NCI-H2196 (cell line): ENCODE data around the gene USP15.
"Not testable (repeated sequence)": the region's sequence is repeated elsewhere in the genome, so short reads cannot be mapped to it uniquely, and the experiment has no call there.

ENCODE experiments used
- DNase-seq: peaks from one replicate; lab custom pipeline; 2025; ENCODE audit not compliant: unreplicated experiment; lab: John Stamatoyannopoulos, UW

Gene USP15

GRCh38 chr12:62319058-62319457, 58.9 kb downstream of the USP15 start:
- DNase-seq: no peak

- no peak for DNase-seq
These were observed 59.9 kb downstream of the USP15 start for GRCh38 chr12:62320054-62320453.

DNA sequence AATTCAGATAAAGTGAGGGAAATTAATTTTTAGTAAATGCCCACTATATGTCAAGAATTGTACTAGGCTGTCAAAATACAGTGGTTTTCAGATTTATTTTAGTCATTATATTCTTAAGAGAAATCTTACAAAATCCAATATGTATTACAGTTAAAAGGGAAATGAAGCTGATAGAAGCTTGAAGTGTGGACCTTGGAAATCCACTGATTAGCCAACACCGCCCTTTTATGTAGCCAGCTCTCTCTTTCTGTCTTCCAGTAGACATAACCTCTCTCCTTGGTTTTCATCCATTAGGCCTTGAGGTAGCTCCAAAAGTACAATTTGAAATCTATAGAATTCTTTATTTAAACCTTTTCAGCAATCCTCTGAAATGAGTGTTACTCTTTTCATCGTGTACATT, 63.2 kb downstream of the USP15 start:
- DNase-seq: no peak

DNA sequence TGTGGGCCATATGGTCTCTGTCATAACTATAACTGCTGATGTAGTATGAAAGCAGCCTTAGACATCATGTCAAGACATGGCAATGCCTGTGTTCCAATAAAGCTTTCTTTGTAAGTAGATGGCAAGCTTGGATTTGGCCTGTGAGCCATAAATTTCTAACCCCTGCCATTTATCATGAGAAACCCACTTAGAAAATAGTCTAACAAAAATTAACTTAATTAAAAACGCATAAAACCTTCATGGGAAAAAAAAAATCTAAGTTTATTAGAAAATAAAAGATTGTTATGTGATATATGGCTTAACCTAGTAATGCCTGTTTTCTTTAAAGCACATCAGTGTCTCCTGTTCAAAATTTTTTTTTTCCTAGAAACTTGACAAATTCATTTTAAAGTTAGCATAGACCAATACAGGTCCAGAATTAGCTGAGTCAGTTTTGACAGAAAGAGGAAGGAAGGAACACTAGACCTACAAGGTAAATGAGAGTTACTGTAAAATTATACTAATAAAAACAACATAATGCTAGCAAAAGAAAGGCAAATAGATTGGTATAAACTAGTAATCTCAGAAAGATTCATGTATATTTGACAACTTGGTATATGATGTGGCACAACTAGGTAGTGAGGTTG, 68.2 kb downstream of the USP15 start:
- no peak for DNase-seq

- DNase-seq: no peak
These were observed 71.1 kb downstream of the USP15 start for GRCh38 chr12:62331306-62331705.

DNA sequence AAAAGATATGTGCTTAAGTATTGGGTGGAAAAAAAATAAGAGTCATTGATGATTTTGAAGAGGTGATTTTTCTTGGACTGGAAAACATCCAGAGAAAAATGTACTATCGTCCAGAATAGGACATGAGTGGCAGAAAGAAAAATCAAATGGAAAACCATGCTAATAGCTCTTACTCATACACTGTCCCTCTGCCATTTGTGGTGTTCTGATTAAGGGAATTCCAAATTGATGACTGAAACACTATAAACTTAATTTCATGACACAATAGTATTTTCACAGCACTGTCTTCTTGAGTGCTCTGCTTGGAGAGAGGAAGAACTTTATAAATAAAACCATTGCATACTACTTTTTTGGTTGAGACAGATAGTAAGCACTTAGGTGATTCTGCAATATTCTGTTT, 72.4 kb downstream of the USP15 start:
- no peak for DNase-seq

GRCh38 chr12:62335057-62335456, 74.9 kb downstream of the USP15 start:
- DNase-seq: no peak

DNA sequence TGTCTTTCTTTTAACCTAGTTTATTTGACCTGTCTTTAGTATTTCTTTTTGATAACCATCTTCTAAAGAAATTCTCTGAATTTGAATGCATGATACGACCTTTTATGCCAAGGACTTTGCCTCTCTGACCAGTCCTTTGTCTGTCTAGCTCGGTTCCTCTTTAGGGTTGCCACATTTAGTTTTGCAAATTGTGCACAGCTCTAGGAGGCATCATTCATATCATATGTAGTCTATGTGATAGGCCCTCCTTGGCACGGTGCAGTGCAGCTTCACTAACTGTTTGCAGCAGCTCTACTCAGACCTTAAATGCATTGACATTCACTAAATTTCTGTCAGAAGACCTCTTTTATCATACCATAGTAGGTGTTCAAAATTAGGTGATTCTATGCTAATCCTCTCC, 75.6 kb downstream of the USP15 start:
- no peak for DNase-seq

- DNase-seq: not testable (repeated sequence)
These were observed 77.4 kb downstream of the USP15 start for GRCh38 chr12:62337643-62338042.

DNA sequence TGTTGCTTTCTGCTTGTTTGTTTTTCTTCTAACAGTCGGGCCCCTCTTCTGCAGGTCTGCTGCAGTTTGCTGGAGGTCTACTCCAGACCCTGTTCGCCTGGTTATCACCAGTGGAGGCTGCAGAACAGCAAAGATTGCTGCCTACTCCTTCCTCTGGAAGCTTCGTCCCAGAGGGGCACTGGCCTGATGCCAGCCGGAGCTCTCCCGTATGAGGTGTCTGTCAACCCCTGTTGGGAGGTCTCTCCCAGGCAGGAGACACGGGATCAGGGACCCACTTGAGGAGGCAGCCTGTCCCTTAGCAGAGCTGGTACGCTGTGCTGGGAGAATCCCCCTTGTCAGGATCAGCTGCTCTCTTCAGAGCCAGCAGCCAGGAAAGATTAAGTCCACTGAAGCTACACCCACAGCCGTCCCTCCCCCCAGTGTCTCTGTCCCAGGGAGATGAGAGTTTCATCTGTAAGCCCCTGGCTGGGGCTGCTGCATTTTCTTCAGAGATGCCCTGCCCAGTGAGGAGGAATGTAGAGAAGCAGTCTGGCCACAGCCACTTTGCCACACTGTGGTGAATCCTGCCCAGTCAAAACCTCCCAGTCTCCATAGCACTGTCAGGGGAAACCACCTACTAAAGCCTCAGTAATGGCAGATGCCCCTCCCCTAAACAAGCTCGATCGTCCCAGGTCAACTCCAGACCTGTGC, 82.6 kb downstream of the USP15 start:
- not testable (repeated sequence) for DNase-seq

GRCh38 chr12:62343304-62344120, 83.3 kb downstream of the USP15 start:
- DNase-seq: not testable (repeated sequence)

- DNase-seq: not testable (repeated sequence)
These were observed 84.7 kb downstream of the USP15 start for GRCh38 chr12:62344731-62345556.

- DNase-seq: no peak
These were observed 85.5 kb downstream of the USP15 start for GRCh38 chr12:62345667-62346066.

DNA sequence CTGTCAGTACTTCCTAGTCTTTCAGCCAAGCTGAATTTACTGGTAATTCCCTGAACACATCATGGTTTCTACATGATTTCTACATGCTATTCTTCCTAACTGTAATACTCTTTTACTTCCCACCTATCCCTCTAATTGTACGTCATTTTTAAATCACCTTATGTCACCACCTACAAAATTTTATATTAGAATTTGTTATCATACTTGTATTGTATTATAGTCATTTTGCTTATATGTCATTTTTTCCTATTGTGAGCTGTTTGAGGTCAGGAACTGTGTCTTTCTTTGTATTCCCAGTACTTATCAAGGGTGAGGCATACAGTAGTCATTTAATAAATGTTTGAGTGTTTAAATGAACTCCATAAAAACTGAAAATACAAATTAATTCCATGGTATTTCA, 86.6 kb downstream of the USP15 start:
- DNase-seq: no peak

GRCh38 chr12:62347922-62348650, 87.9 kb downstream of the USP15 start:
- DNase-seq: no peak

- DNase-seq: no peak
These were observed 90.3 kb downstream of the USP15 start for GRCh38 chr12:62350554-62350953.

DNA sequence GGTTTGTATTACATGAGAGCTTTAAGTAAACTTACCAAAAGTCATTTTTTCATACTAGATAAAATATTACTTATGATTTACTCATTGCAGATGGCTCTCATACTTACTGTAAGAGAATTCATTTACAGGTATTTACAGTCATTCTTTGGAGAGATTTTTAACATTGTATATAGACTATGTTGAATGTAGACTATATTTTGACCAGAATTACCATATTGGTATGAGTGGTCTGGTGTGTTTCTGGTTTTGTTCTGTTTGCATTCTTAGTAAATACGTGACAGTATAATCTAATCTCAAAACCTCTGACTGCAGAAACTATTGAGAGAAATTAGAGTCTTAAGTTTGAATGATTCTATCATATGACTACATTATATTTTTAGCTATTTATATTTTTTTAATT, 91.1 kb downstream of the USP15 start:
- DNase-seq: no peak

DNA sequence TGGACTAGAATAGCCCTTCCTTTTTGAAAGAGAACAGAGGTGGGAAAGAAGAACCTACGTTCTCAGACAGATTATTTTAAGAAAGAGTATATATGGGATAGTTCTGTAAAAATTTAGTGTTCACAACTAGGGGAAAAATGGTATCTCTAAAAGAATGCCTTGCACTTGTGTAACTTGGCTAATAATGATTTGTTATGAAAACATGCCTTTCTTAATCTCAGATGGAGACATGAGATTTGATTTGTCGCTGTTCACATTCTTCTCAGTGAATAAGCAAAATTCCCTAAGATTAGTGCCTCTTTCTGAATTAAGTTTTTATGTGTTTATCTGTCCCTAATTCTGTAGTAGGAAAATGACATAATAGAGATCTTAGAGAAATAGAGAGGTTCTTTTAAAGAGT, 100.8 kb downstream of the USP15 start:
- no peak for DNase-seq

DNA sequence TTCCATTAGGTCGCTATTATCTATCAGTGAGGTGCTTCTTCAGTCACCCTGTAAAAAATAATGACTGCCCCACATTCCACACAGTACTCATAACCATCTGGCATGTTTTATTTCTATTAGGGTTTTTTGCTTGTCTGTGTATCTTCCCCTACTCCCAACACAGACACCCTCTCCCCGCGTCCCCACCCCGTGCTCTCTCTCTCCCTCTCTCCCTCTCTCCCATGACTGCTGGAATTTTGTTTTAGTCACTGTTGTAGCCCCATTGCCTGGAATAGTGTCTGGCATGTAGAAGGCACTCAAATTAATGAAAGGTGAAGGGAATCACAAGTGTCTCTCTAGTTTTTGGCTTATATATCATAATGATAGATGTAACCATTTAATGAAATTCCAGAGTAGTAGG, 103.3 kb downstream of the USP15 start:
- DNase-seq: no peak

DNA sequence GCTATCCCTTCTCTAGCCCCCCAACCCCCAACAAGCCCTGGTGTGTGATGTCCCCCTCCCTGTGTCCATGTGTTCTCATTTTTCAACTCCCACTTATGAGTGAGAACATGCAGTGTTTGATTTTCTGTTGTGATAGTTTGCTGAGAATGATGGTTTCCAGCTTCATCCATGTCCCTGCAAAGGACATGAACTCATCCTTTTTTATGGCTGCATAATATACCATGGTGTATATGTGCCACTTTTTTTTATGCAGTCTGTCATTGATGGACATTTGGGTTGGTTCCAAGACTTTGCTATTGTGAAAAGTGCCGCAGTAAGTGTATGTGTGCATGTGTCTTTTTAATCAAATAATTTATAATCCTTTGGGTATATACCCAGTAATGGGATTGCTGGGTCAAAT, 104.5 kb downstream of the USP15 start:
- not testable (repeated sequence) for DNase-seq

- DNase-seq: not testable (repeated sequence)
These were observed 105.6 kb downstream of the USP15 start for GRCh38 chr12:62365846-62366245.
